GM13976 (cell line): Measurements from ENCODE around the gene WNT9A.

Source experiments
- DNase-seq: peaks from one replicate; pipeline ENCODE4 v3.0.0; 2012; ENCODE audit warnings: low spot score
- in situ Hi-C: fragments of 300-500 bp; cut with MboI; formaldehyde crosslinking; loops from one replicate; pipeline ENCODE4 v1.12.0; 2022; ENCODE audit warnings: low sequenced_read_pairs, mixed read lengths, inconsistent platforms; ENCODE audit not compliant: unreplicated experiment
- TF ChIP-seq, protein P1 (sequence below): IDR thresholded peaks from 2 replicates; pipeline ENCODE4 v1.5.1; 2012; ENCODE audit warnings: borderline replicate concordance, mild to moderate bottlenecking; ENCODE audit not compliant: insufficient read depth; ENCODE audit errors: extremely low read depth, missing control alignments, control extremely low read depth

Gene WNT9A

DNA sequence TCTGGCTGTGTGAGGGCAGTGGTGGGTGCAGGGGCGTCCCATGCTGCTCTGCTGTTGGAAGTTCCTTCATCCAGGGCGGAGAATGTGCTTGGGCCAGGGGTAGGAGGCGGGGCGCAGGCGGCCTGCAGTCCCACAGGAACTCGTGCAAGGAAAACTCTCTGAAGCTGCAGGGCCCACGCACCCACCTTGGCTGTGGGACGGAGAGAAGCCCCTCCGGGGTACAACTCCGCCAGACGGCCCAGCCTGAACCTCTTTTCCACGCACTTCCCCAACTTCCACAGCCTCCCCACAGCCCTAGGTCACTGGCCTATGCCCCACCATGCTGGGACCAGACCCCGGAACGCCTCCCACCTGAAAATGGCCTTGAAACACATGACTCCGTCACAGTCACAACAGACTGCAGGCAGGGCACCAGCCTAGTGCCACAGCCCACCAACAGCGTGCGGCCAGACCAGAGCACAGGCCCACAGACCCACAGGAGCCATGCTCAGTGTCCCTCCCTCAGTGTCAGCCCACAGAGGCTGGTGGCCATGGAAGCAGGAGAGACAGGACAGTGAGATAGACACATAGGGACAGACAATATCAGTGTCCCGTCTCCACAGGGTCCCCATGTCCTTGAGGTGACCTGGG lies 47.8 kb downstream of the WNT9A start:
- no peak for DNase-seq
- in situ Hi-C loops: no loop called here
- TF ChIP-seq, protein P1, sequence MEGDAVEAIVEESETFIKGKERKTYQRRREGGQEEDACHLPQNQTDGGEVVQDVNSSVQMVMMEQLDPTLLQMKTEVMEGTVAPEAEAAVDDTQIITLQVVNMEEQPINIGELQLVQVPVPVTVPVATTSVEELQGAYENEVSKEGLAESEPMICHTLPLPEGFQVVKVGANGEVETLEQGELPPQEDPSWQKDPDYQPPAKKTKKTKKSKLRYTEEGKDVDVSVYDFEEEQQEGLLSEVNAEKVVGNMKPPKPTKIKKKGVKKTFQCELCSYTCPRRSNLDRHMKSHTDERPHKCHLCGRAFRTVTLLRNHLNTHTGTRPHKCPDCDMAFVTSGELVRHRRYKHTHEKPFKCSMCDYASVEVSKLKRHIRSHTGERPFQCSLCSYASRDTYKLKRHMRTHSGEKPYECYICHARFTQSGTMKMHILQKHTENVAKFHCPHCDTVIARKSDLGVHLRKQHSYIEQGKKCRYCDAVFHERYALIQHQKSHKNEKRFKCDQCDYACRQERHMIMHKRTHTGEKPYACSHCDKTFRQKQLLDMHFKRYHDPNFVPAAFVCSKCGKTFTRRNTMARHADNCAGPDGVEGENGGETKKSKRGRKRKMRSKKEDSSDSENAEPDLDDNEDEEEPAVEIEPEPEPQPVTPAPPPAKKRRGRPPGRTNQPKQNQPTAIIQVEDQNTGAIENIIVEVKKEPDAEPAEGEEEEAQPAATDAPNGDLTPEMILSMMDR: no peak

DNA sequence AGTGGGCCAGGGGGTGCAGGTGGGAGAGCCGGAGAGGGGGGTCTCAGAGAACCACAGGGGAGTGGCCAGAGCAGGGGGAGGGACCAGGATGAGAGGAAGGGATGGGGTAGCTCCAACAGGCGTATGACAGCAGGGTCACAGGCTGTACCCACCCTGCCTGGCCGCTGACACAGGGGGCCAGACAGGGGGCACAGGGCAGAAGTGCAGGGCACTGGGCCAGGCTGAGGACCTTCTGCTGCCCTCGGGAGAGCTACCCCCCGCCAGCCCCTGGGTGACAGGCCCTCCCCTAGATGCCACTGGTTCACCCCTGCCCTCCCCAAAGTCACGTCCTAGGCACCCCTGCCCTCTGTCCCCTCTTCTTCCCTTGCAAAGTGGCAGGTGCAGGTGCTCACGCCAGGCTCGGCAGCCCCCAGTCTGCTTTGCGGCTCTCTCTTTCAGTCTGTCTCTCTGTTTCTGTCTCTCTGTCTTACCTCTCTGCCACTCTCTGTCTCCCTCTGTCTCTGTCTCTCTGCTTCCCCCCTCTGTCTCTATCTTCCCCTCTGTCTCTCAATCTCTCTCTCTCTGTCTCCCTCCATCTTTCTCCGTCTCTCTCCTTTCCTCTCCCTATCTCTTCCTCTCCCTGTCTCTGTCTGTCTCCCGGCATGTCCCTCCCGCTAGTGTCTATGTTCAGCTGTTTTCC lies 48.5 kb downstream of the WNT9A start:
- in situ Hi-C loops: no loop called here
- DNase-seq: no peak
- TF ChIP-seq, protein P1: no peak

DNA sequence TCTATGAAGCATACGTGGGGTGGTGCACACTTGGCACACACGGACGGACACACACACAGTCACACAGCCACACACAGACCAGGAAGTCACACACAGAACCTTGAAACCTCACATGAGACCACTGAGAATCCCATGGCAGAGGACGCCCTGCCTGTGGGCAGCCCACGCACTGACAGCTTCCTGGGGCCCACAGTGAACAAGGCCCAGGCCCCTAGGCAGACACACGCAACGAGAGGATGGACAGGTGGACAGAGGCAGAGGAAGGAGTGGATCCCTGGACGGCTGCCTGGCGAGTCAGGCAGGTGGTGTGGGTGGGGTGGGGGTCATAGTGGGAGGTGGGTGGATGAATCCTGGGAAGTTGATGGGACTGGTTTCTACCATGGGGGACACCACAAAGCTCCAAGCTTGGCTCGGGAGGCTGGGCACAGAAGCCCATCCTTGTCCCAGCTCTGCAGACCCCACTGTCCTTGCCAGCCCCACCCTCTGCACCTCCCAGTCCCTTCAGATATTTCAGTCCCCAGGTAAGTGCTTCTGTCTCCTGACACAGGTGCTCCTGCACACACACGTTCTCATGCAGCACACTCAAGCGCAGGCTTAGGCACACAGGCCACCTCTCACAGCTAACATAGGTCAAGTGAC lies 49.1 kb downstream of the WNT9A start:
- DNase-seq: no peak
- in situ Hi-C loops: no loop called here
- TF ChIP-seq, protein P1: no peak

DNA sequence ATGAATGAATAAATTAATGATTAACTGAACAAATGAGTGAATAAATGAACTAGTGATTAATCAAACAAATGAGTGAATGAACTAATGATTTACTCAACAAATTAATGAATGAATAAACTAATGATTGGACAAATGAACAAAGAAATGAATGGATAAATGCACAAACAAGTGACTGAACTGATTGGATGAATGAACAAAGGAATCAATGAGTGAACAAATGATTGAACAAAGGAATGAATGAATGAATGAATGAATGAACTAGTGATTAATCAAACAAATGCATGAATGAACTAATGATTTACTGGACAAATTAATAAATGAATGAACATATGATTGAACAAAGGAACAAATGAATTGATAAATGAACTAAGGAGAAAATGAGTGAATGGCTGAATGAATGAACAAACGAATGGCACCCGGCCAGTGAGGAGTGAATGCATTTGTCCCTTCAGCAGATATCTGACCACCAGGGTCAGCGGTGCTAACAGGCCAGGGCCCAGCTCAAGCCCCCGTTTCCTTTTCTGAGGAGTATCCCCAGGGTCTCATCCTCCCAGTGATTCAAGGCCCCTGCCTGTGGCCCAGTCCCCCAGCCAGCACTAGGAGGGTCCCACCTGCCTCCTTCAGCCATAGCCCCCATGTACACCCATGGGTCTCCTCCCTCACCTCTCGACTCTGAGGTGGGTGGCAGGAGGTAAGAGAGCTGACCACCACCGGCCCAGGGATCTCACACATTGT lies 49.9 kb downstream of the WNT9A start:
- DNase-seq: no peak
- TF ChIP-seq, protein P1: no peak
- in situ Hi-C loops: no loop called here

DNA sequence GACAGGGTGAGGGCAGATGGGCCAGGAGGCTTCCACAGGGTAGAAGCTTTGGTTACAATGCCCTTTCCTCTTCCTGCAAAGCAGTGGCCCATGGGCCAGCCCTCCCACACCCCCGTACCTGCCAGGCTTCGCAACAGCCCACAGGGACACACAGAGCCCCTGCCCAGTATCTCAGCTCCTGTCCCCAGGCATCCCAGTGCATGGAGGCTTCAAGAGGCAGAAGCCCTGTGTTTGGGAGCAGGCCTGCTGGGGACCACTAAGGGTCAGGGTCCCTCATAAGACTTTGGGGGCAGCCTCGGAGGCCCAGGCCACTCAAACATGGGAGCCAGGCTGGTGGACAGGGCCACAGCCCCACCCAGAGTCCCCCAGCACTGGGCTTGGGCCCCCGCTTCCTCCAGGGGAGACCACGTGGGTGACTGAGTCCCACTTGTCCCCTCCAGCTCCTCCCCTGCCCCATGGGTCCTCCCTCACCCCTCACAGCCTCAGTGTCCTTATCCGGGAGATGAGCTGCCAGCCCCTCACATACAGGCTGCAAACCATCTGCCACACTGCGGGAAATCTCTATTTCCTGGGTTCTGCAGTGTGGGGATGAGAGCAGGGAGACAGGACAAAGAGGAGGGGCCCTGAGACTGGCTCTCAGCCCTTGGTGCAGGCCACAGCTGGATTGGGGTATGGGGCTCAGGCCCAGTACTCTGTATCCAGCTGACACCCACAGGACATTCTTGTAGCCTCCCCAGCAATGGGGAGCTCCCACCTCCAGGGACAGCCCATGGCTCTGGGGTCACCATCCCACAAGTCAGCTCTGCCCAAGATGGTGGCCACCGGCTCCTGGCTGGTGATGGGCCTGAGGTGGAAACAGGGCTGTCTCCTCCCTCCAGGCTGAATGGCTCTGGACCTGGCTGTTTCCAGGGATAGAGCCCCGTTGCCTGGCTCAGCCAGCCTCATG lies 50.7 kb downstream of the WNT9A start:
- TF ChIP-seq, protein P1: no peak
- in situ Hi-C loops: no loop called here
- no peak for DNase-seq
